HG02588 (cell line): ENCODE data around the gene MTG2.

Experiments used
- ATAC-seq: cut with Tn5 transposase; IDR thresholded peaks from one replicate; pipeline ENCODE4 v1.9.1; 2021; ENCODE audit warnings: mild to moderate bottlenecking, moderate library complexity; ENCODE audit not compliant: unreplicated experiment

Gene MTG2

DNA sequence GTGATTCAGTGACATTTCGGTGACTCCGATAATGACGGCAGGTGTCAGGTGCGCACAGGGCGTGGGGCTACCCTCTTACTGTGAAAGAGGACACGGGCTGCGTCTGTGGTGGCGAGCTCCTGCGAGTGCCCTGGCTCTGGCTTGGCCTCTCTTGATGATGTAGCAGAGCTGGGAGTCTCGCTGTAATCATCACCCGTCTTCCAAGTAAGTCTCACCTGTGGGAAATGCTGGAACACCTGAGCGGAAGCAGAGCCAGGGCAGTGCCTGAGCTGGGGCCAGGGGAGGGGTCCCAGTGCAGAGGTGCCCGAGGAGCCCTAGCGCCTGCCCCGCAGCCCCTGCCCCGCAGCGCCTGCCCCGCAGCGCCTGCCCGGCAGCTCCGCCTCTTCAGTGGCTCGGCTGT, 60.3 kb downstream of the MTG2 start:
- no peak for ATAC-seq

DNA sequence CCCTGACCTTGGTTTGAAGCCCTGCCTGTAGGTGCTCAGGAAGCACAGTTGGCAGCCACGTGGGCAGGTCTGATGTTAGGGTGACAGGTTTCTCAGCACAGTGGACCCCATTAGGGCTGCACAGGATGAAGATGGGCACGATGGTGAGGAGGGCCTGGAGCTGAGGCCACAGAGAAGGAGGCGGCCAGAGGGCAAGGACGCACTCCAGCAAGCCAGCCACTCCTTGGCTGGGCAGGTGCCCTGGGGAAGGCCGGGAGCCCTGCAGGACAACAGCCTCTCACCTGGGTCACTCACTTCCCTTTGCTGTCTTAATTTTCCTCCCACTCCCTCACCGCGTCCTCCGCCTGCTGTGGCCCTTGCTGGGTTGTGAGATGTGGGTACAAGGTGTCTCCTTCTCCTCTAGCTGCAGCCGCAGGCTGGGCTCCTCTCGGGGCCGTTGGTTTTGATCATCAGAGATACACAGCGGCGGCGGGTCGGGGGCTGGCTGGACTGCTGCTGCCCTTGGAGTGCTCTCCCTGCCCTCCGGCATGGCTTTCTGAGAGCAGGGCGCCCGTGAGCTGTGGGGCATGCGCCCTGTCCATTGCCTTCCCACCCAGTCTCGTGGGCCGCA, 61.2 kb downstream of the MTG2 start:
- ATAC-seq: no peak

DNA sequence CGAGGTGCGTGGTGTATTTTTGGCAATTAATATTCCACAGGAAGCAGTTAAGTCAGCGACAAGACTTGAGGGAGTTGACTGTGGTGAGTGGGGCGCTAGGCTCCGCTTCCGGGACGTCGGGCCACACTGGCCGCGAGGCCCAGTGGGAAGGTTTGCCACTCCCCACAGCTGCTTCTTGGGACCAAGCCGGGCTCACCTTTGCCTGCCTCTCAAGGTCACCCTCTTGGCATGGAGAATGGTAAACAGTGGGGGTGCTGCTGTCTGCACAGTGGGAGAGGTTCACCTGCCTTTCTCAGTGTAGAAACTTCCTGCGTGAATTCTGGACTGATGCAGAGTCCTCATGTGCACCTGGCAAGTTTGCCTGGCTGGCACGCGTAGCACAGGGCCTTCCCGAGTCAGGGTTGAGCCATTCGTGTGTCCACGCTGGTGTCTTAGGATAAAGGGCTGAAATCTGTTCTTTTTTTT, 61.8 kb downstream of the MTG2 start:
- no peak for ATAC-seq

DNA sequence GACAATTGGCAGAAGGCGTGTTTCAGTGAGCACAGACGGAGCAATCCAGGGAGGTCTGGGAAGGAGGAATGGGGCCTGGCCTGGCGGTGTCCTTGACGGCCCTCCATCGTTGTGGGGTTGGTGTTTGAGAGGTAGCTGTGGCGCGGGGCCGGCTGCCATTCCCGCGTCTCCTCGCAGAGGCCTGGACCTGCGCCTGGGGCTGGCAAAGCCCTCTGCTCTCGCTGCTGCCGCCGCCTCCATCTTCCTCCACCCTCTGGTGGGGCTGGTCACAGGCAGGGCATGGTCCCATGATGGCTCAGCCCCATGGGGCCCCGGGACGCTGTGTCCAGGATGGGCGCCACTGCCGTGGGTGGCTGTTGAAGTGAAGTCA, 63.1 kb downstream of the MTG2 start:
- ATAC-seq: no peak

DNA sequence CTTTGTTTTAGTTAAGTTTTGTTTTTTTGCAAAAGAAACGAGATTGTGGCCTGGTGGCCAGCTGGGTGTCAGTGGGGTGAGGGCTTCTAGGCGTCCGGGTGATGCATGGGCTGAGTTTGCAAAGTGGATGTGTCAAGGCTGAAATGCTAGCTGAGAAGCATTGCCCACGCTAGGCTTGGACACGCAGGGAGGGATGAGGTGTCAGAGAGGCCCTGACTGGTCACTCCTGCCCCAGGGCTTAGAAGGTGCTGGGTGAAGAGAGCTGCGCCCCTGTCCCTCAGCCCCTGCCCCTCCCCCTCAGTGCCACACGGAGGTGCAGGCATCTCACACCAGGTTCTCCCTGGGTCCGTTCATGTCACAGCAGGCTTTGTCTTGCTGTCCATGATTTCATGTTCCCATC, 63.6 kb downstream of the MTG2 start:
- ATAC-seq: no peak

- no peak for ATAC-seq
Observed at GRCh38 chr20:62246872-62247652, 64.2 kb downstream of the MTG2 start.

DNA sequence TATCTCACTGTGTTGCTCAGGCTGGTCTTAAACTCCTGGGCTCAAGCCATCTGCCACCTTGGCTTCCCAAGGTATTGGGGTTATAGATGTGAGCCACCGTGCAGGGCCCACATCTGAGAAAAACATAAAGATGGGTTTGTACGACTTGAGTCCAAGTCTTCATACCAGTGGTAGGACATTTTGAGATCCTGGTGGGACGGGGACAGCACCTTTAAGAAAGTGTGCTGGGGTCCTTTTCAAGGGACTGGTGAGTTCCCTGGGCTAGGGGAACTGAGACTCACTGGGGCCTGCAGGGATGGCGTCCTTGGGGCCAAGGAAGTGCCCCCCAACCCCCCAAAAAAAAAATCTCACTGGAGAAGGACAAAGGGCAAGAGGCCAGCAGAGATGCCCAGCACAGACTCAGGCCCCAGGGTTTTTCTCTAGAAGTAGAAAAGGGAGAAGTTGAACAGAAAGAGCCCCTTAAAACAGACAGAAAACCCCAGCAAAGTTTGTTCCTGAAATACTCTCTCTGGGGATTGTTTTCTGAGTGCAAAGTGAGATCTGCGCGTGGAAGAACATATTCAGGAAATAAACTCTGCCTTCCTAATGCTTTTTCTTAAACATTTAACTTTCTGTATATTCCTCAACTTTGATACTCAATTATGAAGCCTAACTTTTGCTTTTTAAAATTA, 66.2 kb downstream of the MTG2 start:
- no peak for ATAC-seq

- no peak for ATAC-seq
Observed at GRCh38 chr20:62252342-62252966, 69.6 kb downstream of the MTG2 start.
